A673 (cell line): ENCODE data around the gene GABRG3. TPM values are rescaled to one million over a fixed set of nuclear protein-coding genes. Genes with fewer than 3 reads are reported as not detected.

ENCODE experiments used
- BruUV-seq: library from RNA; stranded (reverse); fragments of 400-500 nt; replicated peaks from 2 replicates; lab custom pipeline; 2021; lab: Mats Ljungman, UMichigan
- CTCF ChIA-PET: fragments of 300-600 bp; sonication (Branson Sonifier 250); formaldehyde crosslinking; loops from one replicate; lab custom pipeline; 2022; ENCODE audit warnings: antibody characterized with exemption; lab: Charles Lee
- POLR2A ChIA-PET: fragments of 300-600 bp; sonication (Branson Sonifier 250); formaldehyde crosslinking; loops from one replicate; lab custom pipeline; 2022; ENCODE audit warnings: antibody characterized with exemption; ENCODE audit not compliant: low non-redundant PET; lab: Charles Lee
- DNase-seq: peaks from one replicate; pipeline ENCODE4 v3.0.0-alpha.2; 2015; ENCODE audit warnings: low spot score
- H3K27ac ChIP-seq: fragments of 200-600 bp; sonication (generic); 2 replicates; pipeline ENCODE4 v1.5.1; 2016; ENCODE audit warnings: mixed run types, low read depth, mild to moderate bottlenecking, mixed read lengths, antibody characterized with exemption, low read length; ENCODE audit not compliant: poor library complexity, severe bottlenecking
- H3K27me3 ChIP-seq: fragments of 200-600 bp; sonication (generic); replicated peaks from 2 replicates; pipeline ENCODE4 v1.6.1; 2017; ENCODE audit warnings: mixed run types, low read depth, mild to moderate bottlenecking, mixed read lengths, antibody characterized with exemption, low read length; ENCODE audit not compliant: insufficient read depth, poor library complexity
- H3K36me3 ChIP-seq: fragments of 200-600 bp; sonication (generic); 2 replicates; pipeline ENCODE4 v1.6.1; 2016; ENCODE audit warnings: mixed run types, mild to moderate bottlenecking, mixed read lengths, antibody characterized with exemption, low read length; ENCODE audit not compliant: insufficient read depth, poor library complexity, severe bottlenecking
- H3K4me1 ChIP-seq: fragments of 200-600 bp; sonication (generic); 2 replicates; pipeline ENCODE4 v1.6.1; 2017; ENCODE audit warnings: mixed run types, mild to moderate bottlenecking, mixed read lengths, antibody characterized with exemption, low read length; ENCODE audit not compliant: insufficient read depth, poor library complexity, severe bottlenecking
- H3K4me3 ChIP-seq: fragments of 200-600 bp; sonication (generic); 2 replicates; pipeline ENCODE4 v1.5.1; 2016; ENCODE audit warnings: low read depth, mixed run types, mild to moderate bottlenecking, mixed read lengths, low read length; ENCODE audit not compliant: poor library complexity, severe bottlenecking
- H3K9me3 ChIP-seq: fragments of 200-600 bp; sonication (generic); 2 replicates; pipeline ENCODE4 v1.6.1; 2016; ENCODE audit warnings: mixed run types, low read depth, mild to moderate bottlenecking, mixed read lengths, antibody characterized with exemption, low read length; ENCODE audit not compliant: poor library complexity, severe bottlenecking
- CTCF ChIP-seq: fragments of 300-800, 200-600 bp; sonication (generic); conservative IDR thresholded peaks from 2 replicates; pipeline ENCODE4 v1.5.1; 2017; ENCODE audit warnings: low read depth, mild to moderate bottlenecking, antibody characterized with exemption, low read length, moderate library complexity, mixed read lengths
- EZH2 ChIP-seq: fragments of 200-600 bp; sonication (generic); IDR thresholded peaks from 2 replicates; pipeline ENCODE4 v1.6.1; 2017; ENCODE audit warnings: borderline replicate concordance, low read depth, mild to moderate bottlenecking, mixed read lengths, antibody characterized with exemption, low read length; ENCODE audit not compliant: poor library complexity, severe bottlenecking
- intact Hi-C: fragments of 100-400 bp; cut with micrococcal nuclease; formaldehyde crosslinking; loops from one replicate; pipeline ENCODE4 v1.10.0; 2022; ENCODE audit not compliant: unreplicated experiment
- total RNA-seq: library from RNA; stranded (reverse); gene quantifications from 2 replicates; pipeline ENCODE4 v1.2.3, GENCODE V29; 2021

Gene GABRG3
- total RNA-seq, 1 experiment from 2014 or later: not detected

- no peak for DNase-seq
Measured at GRCh38 chr15:27027229-27027628, 56.2 kb downstream of the GABRG3 start.

GRCh38 chr15:27028858-27029477 lies 58.0 kb downstream of the GABRG3 start:
- H3K4me3 ChIP-seq: no peak overlapping the region
- BruUV-seq: no TSS peak
- H3K4me1 ChIP-seq: no peaks in the 10 kb centered on the region
- no peaks in the 10 kb centered on the region for H3K27me3 ChIP-seq
- H3K9me3 ChIP-seq: peaks cover 12% of the 10 kb centered on the region
- DNase-seq: no peak
- intact Hi-C loops: no loop called here
- TF ChIP-seq EZH2 (no peak), CTCF (no peak)
- H3K36me3 ChIP-seq: no peaks in the 10 kb centered on the region
- POLR2A ChIA-PET: no interaction called here
- H3K27ac ChIP-seq: no peak overlapping the region
- CTCF ChIA-PET: no interaction called here

More at GRCh38 chr15:27027229-27027628, 56.2 kb downstream of the GABRG3 start:
- intact Hi-C loops: no loop called here
- H3K27me3 ChIP-seq: no peaks in the 10 kb centered on the region
- CTCF ChIA-PET: no interaction called here
- POLR2A ChIA-PET: no interaction called here
- no peaks in the 10 kb centered on the region for H3K36me3 ChIP-seq
- no peak overlapping the region for H3K4me3 ChIP-seq
- no TSS peak for BruUV-seq
- no peak overlapping the region for H3K27ac ChIP-seq
- TF ChIP-seq CTCF: no peak
- no peak for TF ChIP-seq EZH2
- H3K9me3 ChIP-seq: peaks cover 8% of the 10 kb centered on the region
- H3K4me1 ChIP-seq: no peaks in the 10 kb centered on the region

DNA sequence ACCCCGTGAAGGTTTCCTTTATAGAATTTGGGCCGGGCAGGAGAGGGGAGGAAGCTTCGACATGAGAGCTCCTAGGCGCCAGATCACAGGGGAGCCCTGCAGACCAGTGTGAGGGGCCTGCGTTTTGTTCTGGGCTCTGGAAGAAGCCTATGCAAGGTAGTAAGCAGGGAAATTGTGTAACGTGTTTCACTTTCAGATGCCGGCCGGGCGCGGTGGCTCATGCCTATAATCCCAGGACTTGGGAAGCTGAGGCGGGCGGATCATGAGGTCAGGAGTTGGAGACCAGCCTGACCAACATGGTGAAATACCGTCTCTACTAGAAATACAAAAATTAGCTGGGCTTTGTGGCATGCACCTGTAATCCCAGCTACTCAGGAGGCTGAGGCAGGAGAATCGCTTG lies 65.2 kb downstream of the GABRG3 start:
- H3K9me3 ChIP-seq: peaks cover 36% of the 10 kb centered on the region
- no peak overlapping the region for H3K27ac ChIP-seq
- POLR2A ChIA-PET: no interaction called here
- BruUV-seq: no TSS peak
- no peak for DNase-seq
- CTCF ChIA-PET: no interaction called here
- H3K4me1 ChIP-seq: no peaks in the 10 kb centered on the region
- H3K27me3 ChIP-seq: no peaks in the 10 kb centered on the region
- no peak overlapping the region for H3K4me3 ChIP-seq
- intact Hi-C loops: no loop called here
- TF ChIP-seq CTCF (no peak), EZH2 (no peak)
- no peaks in the 10 kb centered on the region for H3K36me3 ChIP-seq
